ENCODE results near the gene LYZ. TPM values are rescaled to one million over a fixed set of nuclear protein-coding genes. Genes with fewer than 3 reads are reported as not detected.

LYZ gene
- total RNA-seq, 1 experiment from 2014 or later: not detected

GRCh38 chr12:69366796-69367195 lies 18.6 kb downstream of the LYZ start:
- H4K91ac ChIP-seq (ENCODE audit: insufficient read length, low read depth, low read length): no peak overlapping the region
- no peak overlapping the region for H3K4me2 ChIP-seq (ENCODE audit: insufficient read depth, insufficient read length, low read length)
- peaks cover under 1% of the 10 kb centered on the region for H3K79me1 ChIP-seq (ENCODE audit: insufficient read depth, low read depth, low read length, poor library complexity, severe bottlenecking)
- H4K5ac ChIP-seq (ENCODE audit: insufficient read length, low read depth, low read length): no peak overlapping the region
- Mint-ChIP-seq H3K36me3 (ENCODE audit: insufficient read depth in 1 of 3, low read depth in 3 of 3) (peaks cover 35 to 67% (median 61%) of the 10 kb centered on the region in 3 experiments), H3K4me3 (no peak overlapping the region), H3K9me3 (peaks cover 0 to 3% of the 10 kb centered on the region in 2 experiments; a peak in 3 of 5 replicates), H3K27ac (no peak overlapping the region), H3K27me3 (ENCODE audit: low read depth) (no peaks in the 10 kb centered on the region), H3K4me1 (no peaks in the 10 kb centered on the region)
- no peaks in the 10 kb centered on the region for H3K79me2 ChIP-seq (ENCODE audit: insufficient read depth, low read length)
- no peak overlapping the region for H3K4ac ChIP-seq (ENCODE audit: low read depth, low read length)
- no peak overlapping the region for H2AFZ ChIP-seq (ENCODE audit: low read length)
- no peak overlapping the region for H2BK15ac ChIP-seq (ENCODE audit: low read depth, low read length)
- H2AK5ac ChIP-seq (ENCODE audit: insufficient read length, low read length): no peak overlapping the region
- H2BK20ac ChIP-seq (ENCODE audit: low read depth, low read length, poor library complexity, severe bottlenecking): no peak overlapping the region
- no peak overlapping the region for H2BK120ac ChIP-seq (ENCODE audit: low read depth, low read length, poor library complexity, severe bottlenecking)
- H4K20me1 ChIP-seq (ENCODE audit: control insufficient read depth, insufficient read depth, insufficient read length): no peaks in the 10 kb centered on the region
- no peak overlapping the region for H3K23ac ChIP-seq (ENCODE audit: insufficient read length, low read depth, low read length)
- TF ChIP-seq, protein P1, sequence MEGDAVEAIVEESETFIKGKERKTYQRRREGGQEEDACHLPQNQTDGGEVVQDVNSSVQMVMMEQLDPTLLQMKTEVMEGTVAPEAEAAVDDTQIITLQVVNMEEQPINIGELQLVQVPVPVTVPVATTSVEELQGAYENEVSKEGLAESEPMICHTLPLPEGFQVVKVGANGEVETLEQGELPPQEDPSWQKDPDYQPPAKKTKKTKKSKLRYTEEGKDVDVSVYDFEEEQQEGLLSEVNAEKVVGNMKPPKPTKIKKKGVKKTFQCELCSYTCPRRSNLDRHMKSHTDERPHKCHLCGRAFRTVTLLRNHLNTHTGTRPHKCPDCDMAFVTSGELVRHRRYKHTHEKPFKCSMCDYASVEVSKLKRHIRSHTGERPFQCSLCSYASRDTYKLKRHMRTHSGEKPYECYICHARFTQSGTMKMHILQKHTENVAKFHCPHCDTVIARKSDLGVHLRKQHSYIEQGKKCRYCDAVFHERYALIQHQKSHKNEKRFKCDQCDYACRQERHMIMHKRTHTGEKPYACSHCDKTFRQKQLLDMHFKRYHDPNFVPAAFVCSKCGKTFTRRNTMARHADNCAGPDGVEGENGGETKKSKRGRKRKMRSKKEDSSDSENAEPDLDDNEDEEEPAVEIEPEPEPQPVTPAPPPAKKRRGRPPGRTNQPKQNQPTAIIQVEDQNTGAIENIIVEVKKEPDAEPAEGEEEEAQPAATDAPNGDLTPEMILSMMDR (conservative IDR thresholded peaks at IDR 0.05): no peak
- no peak overlapping the region for H2BK12ac ChIP-seq (ENCODE audit: insufficient read length, low read depth, low read length)
- H3K9ac ChIP-seq (ENCODE audit: extremely low read depth, insufficient read length, low read length): no peak overlapping the region
- no peaks in the 10 kb centered on the region for H3K27me3 ChIP-seq (ENCODE audit: insufficient read depth, low read length)
- H3K56ac ChIP-seq (ENCODE audit: insufficient read length, low read depth, low read length): no peak overlapping the region
- H3K14ac ChIP-seq (ENCODE audit: insufficient read depth, low read length): no peak overlapping the region
- H3K23me2 ChIP-seq (ENCODE audit: insufficient read length, low read depth, low read length, poor library complexity, severe bottlenecking): no peaks in the 10 kb centered on the region
- no peak overlapping the region for H3K18ac ChIP-seq (ENCODE audit: insufficient read length, low read depth, low read length)
- no peak overlapping the region for H3K27ac ChIP-seq (ENCODE audit: insufficient read length, low read depth, low read length)
- H3T11ph ChIP-seq (ENCODE audit: low read length): no peak overlapping the region
- no CpG with 5 or more reads among the region's 5 CpGs for WGBS (ENCODE audit: extremely low coverage, insufficient read length, low lambda C conversion rate)
- no peaks in the 10 kb centered on the region for H3K9me3 ChIP-seq (ENCODE audit: control insufficient read depth, low read depth, low read length)
- H3K4me1 ChIP-seq (ENCODE audit: insufficient read depth, low read length): no peaks in the 10 kb centered on the region
- no peak for DNase-seq
- no peak overlapping the region for H2BK5ac ChIP-seq (ENCODE audit: insufficient read length, low read length)
- H4K8ac ChIP-seq (replicated peaks; ENCODE audit: insufficient read length, low read depth, low read length): no peak overlapping the region
